ENCODE results near the gene OLFM1. TPM values are rescaled to one million over a fixed set of nuclear protein-coding genes. Genes with fewer than 3 reads are reported as not detected.
"Not testable (repeated sequence)": the region's sequence is repeated elsewhere in the genome, so short reads cannot be mapped to it uniquely, and the experiment has no call there.

OLFM1 gene
- total RNA-seq, 2 donors from 2014 or later, result not detected

GRCh38 chr9:135147938-135148337, 60.5 kb downstream of the OLFM1 start:
- H3K9me3 ChIP-seq (ENCODE audit: control insufficient read depth, low read length, poor library complexity, severe bottlenecking), result no peaks in the 10 kb centered on the region
- peaks cover 18% of the 10 kb centered on the region for H3K27me3 Mint-ChIP-seq
- no peaks in the 10 kb centered on the region for H3K36me3 Mint-ChIP-seq (ENCODE audit: low read depth)
- H3K4me3 Mint-ChIP-seq, result no peak overlapping the region
- H3K4me1 Mint-ChIP-seq, result no peaks in the 10 kb centered on the region
- no peak overlapping the region for H3K27ac Mint-ChIP-seq
- ATAC-seq (no peak), DNase-seq (no peak)

GRCh38 chr9:135148386-135148785, 60.9 kb downstream of the OLFM1 start:
- Mint-ChIP-seq H3K27me3 (peaks cover 18% of the 10 kb centered on the region), H3K27ac (no peak overlapping the region)

DNA sequence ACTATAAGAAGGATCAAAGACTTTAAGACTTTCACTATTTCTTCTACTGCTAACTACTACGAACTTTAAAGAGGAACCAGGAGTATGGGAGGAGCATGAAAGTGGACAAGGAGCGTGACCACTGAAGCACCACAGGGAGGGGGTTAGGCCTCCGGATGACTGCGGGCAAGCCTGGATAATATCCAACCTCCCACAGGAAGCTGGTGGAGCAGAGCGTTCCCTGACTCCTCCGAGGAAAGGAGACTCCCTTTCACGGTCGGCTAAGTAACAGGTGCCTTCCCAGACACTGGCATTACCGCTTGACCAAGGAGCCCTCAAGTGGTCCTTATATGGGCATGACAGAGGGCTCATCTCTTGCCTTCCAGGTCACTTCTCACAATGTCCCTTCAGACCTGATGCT, 62.4 kb downstream of the OLFM1 start:
- ATAC-seq; H3K4me1 Mint-ChIP-seq; H3K9me3 ChIP-seq (ENCODE audit: control insufficient read depth, low read length, poor library complexity, severe bottlenecking); H3K27ac Mint-ChIP-seq; H3K4me3 Mint-ChIP-seq; H3K36me3 Mint-ChIP-seq (ENCODE audit: low read depth); DNase-seq: not testable (repeated sequence)
- H3K27me3 Mint-ChIP-seq, result peaks cover 18% of the 10 kb centered on the region

More at GRCh38 chr9:135148386-135148785, 60.9 kb downstream of the OLFM1 start:
- DNase-seq (no peak), ATAC-seq (no peak)
- Mint-ChIP-seq H3K36me3 (ENCODE audit: low read depth) (no peaks in the 10 kb centered on the region), H3K4me1 (no peaks in the 10 kb centered on the region), H3K4me3 (no peak overlapping the region)
- H3K9me3 ChIP-seq (ENCODE audit: control insufficient read depth, low read length, poor library complexity, severe bottlenecking), result no peaks in the 10 kb centered on the region

DNA sequence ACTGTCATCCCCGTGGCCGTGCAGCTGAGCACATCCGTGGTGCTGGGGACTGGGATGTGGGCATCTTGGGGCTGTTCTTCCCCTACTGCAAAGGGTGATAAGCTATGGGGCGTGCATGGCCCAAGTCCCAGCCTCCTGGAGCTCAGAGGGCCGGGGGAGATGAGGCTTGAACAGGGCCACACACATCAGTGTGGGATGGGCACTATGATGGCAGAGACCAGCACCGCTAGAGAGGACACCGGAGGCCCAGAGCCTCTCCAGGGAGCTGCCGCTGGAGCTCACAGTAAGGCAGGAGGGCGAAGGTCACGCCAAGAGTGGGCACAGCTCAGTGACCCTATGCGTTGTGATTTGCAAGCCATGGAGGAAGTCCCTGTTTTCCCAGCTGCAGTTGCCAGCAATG, 63.5 kb downstream of the OLFM1 start:
- H3K9me3 ChIP-seq (ENCODE audit: control insufficient read depth, low read length, poor library complexity, severe bottlenecking), result no peaks in the 10 kb centered on the region
- no peak overlapping the region for H3K27ac Mint-ChIP-seq
- H3K27me3 Mint-ChIP-seq, result peaks cover 10% of the 10 kb centered on the region
- ATAC-seq (no peak), DNase-seq (no peak)
- H3K4me3 Mint-ChIP-seq, result no peak overlapping the region
- H3K36me3 Mint-ChIP-seq (ENCODE audit: low read depth), result no peaks in the 10 kb centered on the region
- H3K4me1 Mint-ChIP-seq, result no peaks in the 10 kb centered on the region

- H3K9me3 ChIP-seq (ENCODE audit: control insufficient read depth, low read length, poor library complexity, severe bottlenecking), result no peaks in the 10 kb centered on the region
- ATAC-seq (no peak), DNase-seq (no peak)
- no peaks in the 10 kb centered on the region for H3K4me1 Mint-ChIP-seq
- H3K36me3 Mint-ChIP-seq (ENCODE audit: low read depth), result no peaks in the 10 kb centered on the region
- no peak overlapping the region for H3K27ac Mint-ChIP-seq
- peaks cover 3% of the 10 kb centered on the region for H3K27me3 Mint-ChIP-seq
- no peak overlapping the region for H3K4me3 Mint-ChIP-seq
These were observed 64.5 kb downstream of the OLFM1 start for GRCh38 chr9:135151757-135152613.

DNA sequence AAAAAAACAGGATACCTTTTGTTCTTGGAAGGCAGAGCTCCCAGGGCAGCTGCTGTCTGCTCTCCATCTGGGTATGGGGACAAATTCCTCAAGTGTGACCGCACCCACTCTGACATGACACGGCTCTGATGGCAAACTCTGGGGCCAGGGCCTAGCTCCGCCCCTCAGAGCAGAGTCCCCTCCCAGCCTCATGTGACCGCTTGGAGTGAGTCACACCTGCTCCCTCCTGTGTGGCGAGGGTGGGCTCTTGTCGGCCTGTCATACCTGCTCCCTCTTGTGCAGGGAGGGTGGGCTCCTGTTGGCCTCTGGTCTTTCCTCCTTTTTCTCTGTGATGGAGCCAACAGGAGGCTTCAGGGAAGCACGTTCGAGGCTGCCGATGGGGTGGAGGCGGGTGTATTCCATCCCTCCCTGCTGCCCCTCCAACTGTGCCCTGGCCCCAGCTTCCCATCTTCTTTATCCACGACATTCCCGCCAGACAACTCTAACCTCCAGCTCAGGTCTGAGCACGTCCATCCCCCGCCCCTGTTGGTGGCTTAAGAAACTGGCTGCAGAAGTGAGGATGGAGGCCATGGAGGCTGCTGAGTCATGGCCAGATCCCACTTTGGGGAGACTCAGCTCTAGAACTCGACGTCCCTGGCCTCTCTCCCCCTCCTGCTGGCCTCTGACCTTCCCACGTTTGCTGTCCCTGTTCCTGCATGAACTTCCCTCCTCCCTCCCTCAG, 65.3 kb downstream of the OLFM1 start:
- no peak overlapping the region for H3K4me3 Mint-ChIP-seq
- H3K4me1 Mint-ChIP-seq, result no peaks in the 10 kb centered on the region
- no peak overlapping the region for H3K27ac Mint-ChIP-seq
- no peaks in the 10 kb centered on the region for H3K9me3 ChIP-seq (ENCODE audit: control insufficient read depth, low read length, poor library complexity, severe bottlenecking)
- H3K36me3 Mint-ChIP-seq (ENCODE audit: low read depth), result no peaks in the 10 kb centered on the region
- peaks cover 5% of the 10 kb centered on the region for H3K27me3 Mint-ChIP-seq
- no peak for DNase-seq
- no peak for ATAC-seq

GRCh38 chr9:135154050-135154615, 66.7 kb downstream of the OLFM1 start:
- ATAC-seq, result no peak
- DNase-seq, result no peak
- Mint-ChIP-seq H3K36me3 (ENCODE audit: low read depth) (no peaks in the 10 kb centered on the region), H3K27me3 (peaks cover 10% of the 10 kb centered on the region), H3K27ac (no peak overlapping the region), H3K4me1 (no peaks in the 10 kb centered on the region), H3K4me3 (no peak overlapping the region)
- H3K9me3 ChIP-seq (ENCODE audit: control insufficient read depth, low read length, poor library complexity, severe bottlenecking), result no peaks in the 10 kb centered on the region

GRCh38 chr9:135155396-135155795, 67.9 kb downstream of the OLFM1 start:
- no peak overlapping the region for H3K4me3 Mint-ChIP-seq

GRCh38 chr9:135156525-135157510, 69.3 kb downstream of the OLFM1 start:
- DNase-seq (no peak), ATAC-seq (no peak)
- no peaks in the 10 kb centered on the region for H3K9me3 ChIP-seq (ENCODE audit: control insufficient read depth, low read length, poor library complexity, severe bottlenecking)
- Mint-ChIP-seq H3K4me3 (no peak overlapping the region), H3K27me3 (peaks cover 32% of the 10 kb centered on the region), H3K36me3 (ENCODE audit: low read depth) (no peaks in the 10 kb centered on the region), H3K4me1 (no peaks in the 10 kb centered on the region), H3K27ac (no peak overlapping the region)

More at GRCh38 chr9:135155396-135155795, 67.9 kb downstream of the OLFM1 start:
- DNase-seq (no peak), ATAC-seq (no peak)
- no peak overlapping the region for H3K27ac Mint-ChIP-seq
- H3K27me3 Mint-ChIP-seq, result peaks cover 22% of the 10 kb centered on the region
- no peaks in the 10 kb centered on the region for H3K9me3 ChIP-seq (ENCODE audit: control insufficient read depth, low read length, poor library complexity, severe bottlenecking)
- H3K4me1 Mint-ChIP-seq, result no peaks in the 10 kb centered on the region
- H3K36me3 Mint-ChIP-seq (ENCODE audit: low read depth), result no peaks in the 10 kb centered on the region

GRCh38 chr9:135157856-135158563, 70.5 kb downstream of the OLFM1 start:
- no peaks in the 10 kb centered on the region for H3K36me3 Mint-ChIP-seq (ENCODE audit: low read depth)
- H3K4me3 Mint-ChIP-seq, result no peak overlapping the region
- ATAC-seq, result no peak
- DNase-seq, result no peak
- no peaks in the 10 kb centered on the region for H3K4me1 Mint-ChIP-seq
- peaks cover 34% of the 10 kb centered on the region for H3K27me3 Mint-ChIP-seq
- H3K27ac Mint-ChIP-seq, result no peak overlapping the region
- H3K9me3 ChIP-seq (ENCODE audit: control insufficient read depth, low read length, poor library complexity, severe bottlenecking), result no peaks in the 10 kb centered on the region

DNA sequence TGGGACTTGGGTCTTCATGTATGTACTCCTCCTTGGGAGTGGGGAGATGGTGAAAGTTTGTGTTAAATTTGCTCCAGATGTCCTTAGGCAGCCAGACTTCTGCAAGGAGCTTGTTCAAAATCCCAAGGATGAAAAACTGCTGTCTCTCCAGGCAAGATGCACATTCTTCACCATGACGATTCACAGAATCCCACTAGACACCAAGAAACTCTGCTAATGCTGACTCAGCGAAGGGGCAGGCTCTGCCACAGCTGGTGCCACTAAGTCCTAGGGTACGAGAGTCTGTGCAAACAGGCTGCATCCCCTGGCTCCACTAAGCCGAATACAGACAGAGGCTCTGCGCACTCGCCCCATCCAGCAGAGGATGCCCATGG, 71.1 kb downstream of the OLFM1 start:
- H3K4me3 Mint-ChIP-seq, result no peak overlapping the region
- H3K27me3 Mint-ChIP-seq, result peaks cover 34% of the 10 kb centered on the region
- DNase-seq, result no peak
- H3K9me3 ChIP-seq (ENCODE audit: control insufficient read depth, low read length, poor library complexity, severe bottlenecking), result no peaks in the 10 kb centered on the region
- no peak overlapping the region for H3K27ac Mint-ChIP-seq
- H3K36me3 Mint-ChIP-seq (ENCODE audit: low read depth), result no peaks in the 10 kb centered on the region
- H3K4me1 Mint-ChIP-seq, result no peaks in the 10 kb centered on the region
- no peak for ATAC-seq

GRCh38 chr9:135159801-135160200, 72.3 kb downstream of the OLFM1 start:
- H3K27ac Mint-ChIP-seq, result no peak overlapping the region
- no peak overlapping the region for H3K4me3 Mint-ChIP-seq
- no peaks in the 10 kb centered on the region for H3K4me1 Mint-ChIP-seq
- no peak for DNase-seq
- H3K36me3 Mint-ChIP-seq (ENCODE audit: low read depth), result no peaks in the 10 kb centered on the region
- ATAC-seq, result no peak
- peaks cover 34% of the 10 kb centered on the region for H3K27me3 Mint-ChIP-seq
- no peaks in the 10 kb centered on the region for H3K9me3 ChIP-seq (ENCODE audit: control insufficient read depth, low read length, poor library complexity, severe bottlenecking)

Data from T-helper 17 cell (primary cell).